Measurements from ENCODE around the gene PXT1. TPM values are rescaled to one million over a fixed set of nuclear protein-coding genes. Genes with fewer than 3 reads are reported as not detected.
"Not testable (repeated sequence)": the region's sequence is repeated elsewhere in the genome, so short reads cannot be mapped to it uniquely, and the experiment has no call there.

Gene PXT1
- total RNA-seq, 6 donors from 2014 or later, result 0.09 to 0.15 TPM; not detected in 4

DNA sequence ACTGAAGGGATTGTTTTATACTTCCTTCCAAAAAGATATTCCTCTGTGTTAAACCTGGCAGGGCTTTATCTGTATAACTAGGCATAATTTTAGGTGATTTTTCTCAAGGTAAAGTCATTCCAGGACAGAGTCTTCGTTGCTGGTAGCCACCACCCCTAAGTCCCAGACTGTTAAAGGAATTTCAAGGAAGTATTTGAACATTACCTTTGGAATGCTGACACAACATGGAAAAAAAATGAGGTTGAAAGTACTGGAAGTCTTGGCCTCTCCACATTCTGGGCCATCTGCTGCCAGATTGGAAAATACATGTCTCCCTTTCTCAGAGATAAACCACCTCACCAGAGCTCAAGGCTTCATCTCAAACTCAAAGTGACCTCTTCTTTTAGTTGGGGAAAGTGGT, 28.2 kb downstream of the PXT1 start:
- ATAC-seq (ENCODE audit: low FRiP score in 2 of 2) (no peak), DNase-seq (no peak)
- Histone ChIP-seq H3K4me3 (no peak overlapping the region), H3K9me3 (peaks cover 0 to 4% (median 0%) of the 10 kb centered on the region in 4 donors), H3K4me1 (no peaks in the 10 kb centered on the region), H3K36me3 (no peaks in the 10 kb centered on the region), H3K27me3 (no peaks in the 10 kb centered on the region), H3K27ac (no peak overlapping the region)
- no peak for TF ChIP-seq POLR2A (IDR thresholded peaks at IDR 0.05)
- TF ChIP-seq, protein P1, sequence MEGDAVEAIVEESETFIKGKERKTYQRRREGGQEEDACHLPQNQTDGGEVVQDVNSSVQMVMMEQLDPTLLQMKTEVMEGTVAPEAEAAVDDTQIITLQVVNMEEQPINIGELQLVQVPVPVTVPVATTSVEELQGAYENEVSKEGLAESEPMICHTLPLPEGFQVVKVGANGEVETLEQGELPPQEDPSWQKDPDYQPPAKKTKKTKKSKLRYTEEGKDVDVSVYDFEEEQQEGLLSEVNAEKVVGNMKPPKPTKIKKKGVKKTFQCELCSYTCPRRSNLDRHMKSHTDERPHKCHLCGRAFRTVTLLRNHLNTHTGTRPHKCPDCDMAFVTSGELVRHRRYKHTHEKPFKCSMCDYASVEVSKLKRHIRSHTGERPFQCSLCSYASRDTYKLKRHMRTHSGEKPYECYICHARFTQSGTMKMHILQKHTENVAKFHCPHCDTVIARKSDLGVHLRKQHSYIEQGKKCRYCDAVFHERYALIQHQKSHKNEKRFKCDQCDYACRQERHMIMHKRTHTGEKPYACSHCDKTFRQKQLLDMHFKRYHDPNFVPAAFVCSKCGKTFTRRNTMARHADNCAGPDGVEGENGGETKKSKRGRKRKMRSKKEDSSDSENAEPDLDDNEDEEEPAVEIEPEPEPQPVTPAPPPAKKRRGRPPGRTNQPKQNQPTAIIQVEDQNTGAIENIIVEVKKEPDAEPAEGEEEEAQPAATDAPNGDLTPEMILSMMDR (IDR thresholded peaks at IDR 0.05), result no peak
- TF ChIP-seq POLR2AphosphoS5 (IDR thresholded peaks at IDR 0.05), result no peak
- TF ChIP-seq EP300 (IDR thresholded peaks at IDR 0.05), result no peak
- 36 to 42% methylated on average over 1 of the region's 1 CpG for WGBS, 2 donors

DNA sequence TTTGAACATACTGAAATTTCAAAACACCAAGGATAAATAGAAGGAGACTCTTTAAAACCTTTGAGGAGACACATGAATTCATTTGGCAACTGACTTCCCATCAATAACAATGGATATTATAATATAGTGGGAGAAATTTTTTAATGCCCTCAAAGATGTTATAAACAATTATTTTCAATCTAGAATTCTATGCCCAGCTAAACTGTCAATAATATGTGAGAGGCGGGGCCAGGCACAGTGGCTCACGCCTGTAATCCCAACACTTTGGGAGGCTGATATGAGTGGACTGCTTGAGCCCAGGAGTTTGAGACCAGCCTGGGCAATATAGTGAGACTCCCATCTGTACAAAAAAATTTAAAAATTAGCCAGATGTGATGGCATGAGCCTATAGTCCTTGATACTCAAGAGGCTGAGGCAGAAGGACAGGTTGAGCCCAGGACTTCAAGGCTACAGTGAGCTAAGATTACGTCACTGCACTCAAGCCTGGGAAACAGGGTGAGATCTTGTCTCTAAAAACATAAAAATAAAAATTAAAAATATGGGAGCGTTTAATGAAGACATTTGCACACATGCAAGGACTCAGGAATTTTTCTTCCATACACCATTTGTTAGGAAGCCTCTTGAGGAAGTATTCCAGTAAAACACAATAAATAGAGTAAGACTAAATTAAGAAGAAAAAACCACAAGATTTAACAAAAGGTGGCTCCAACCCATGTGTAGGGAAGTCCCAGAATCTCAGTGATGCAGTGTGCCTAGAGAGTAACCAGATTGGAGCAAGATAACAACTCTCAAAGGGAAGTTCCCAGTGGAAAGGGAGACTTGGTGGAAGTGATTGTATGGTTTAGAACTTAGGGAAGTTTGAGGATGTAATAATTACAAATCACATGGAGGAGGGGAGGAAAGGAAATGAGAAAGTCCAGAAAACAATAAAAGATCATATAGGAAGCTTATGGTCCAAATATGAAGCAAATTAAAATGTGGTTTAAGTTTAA, 28.9 kb downstream of the PXT1 start:
- 90 to 91% methylated on average over 4 of the region's 4 CpGs for WGBS, 2 donors
- no peak overlapping the region for H3K27ac ChIP-seq
- peaks cover 0 to 4% (median 0%) of the 10 kb centered on the region in 4 donors for H3K9me3 ChIP-seq
- DNase-seq (no peak), ATAC-seq (ENCODE audit: low FRiP score in 2 of 2) (no peak)
- TF ChIP-seq POLR2AphosphoS5 (IDR thresholded peaks at IDR 0.05) (no peak), POLR2A (IDR thresholded peaks at IDR 0.05) (no peak), EP300 (IDR thresholded peaks at IDR 0.05) (no peak)
- TF ChIP-seq, protein P1 (IDR thresholded peaks at IDR 0.05), result no peak
- H3K36me3 ChIP-seq, result no peaks in the 10 kb centered on the region
- H3K27me3 ChIP-seq, result no peaks in the 10 kb centered on the region
- H3K4me3 ChIP-seq, result no peak overlapping the region
- H3K4me1 ChIP-seq, result no peaks in the 10 kb centered on the region

DNA sequence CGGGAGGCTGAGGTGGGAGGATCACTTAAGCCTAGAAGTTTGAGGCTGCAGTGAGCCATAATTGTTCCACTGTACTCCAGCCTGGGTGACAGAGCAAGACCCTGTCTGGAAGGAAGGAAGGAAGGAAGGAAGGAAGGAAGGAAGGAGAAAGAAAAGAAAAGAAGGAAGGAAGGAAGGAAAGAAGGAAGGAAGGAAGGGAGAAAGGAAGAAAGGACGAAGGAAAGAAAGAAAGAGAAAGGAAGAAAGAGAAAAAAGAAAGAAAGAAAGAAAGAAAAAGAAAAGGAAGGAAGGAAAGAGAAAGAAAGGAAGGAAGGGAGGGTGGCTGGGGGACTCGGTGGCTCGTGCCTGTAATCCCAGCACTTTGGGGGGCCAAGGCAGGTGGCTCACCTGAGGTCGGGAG, 32.9 kb downstream of the PXT1 start:
- not testable (repeated sequence) for H3K4me3 ChIP-seq; H3K27ac ChIP-seq; H3K4me1 ChIP-seq; DNase-seq; H3K36me3 ChIP-seq; H3K27me3 ChIP-seq; H3K9me3 ChIP-seq; ATAC-seq (ENCODE audit: low FRiP score in 2 of 2)
- 62 to 69% methylated on average over 5 of the region's 5 CpGs for WGBS, 2 donors

DNA sequence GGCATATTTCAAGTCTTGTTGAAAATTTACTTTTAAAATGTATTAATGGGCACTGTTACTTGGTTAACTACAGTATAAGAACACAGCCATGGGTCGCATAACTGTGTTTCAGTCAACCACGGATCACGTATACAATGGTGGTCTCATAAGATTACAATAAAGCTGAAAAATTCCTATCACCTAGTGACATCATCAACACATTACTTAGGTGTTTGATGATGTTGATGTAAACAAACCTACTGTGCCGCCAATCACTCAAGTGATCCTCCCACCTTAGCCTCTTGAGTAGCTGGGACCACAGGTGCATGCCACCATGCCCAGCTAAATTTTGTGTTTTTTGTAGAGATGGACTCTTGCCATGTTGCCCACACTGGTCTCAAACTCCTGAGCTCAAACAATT, 38.5 kb downstream of the PXT1 start:
- Histone ChIP-seq H3K9me3 (no peaks in the 10 kb centered on the region), H3K27me3 (no peaks in the 10 kb centered on the region), H3K27ac (no peak overlapping the region), H3K4me1 (no peaks in the 10 kb centered on the region), H3K36me3 (no peaks in the 10 kb centered on the region), H3K4me3 (no peak overlapping the region)
- 90% methylated on average over 4 of the region's 4 CpGs for WGBS, 2 donors
- TF ChIP-seq POLR2A (IDR thresholded peaks at IDR 0.05) (no peak), POLR2AphosphoS5 (IDR thresholded peaks at IDR 0.05) (no peak), EP300 (IDR thresholded peaks at IDR 0.05) (no peak)
- TF ChIP-seq, protein P1 (IDR thresholded peaks at IDR 0.05), result no peak
- no peak for ATAC-seq (ENCODE audit: low FRiP score in 2 of 2)
- no peak for DNase-seq

DNA sequence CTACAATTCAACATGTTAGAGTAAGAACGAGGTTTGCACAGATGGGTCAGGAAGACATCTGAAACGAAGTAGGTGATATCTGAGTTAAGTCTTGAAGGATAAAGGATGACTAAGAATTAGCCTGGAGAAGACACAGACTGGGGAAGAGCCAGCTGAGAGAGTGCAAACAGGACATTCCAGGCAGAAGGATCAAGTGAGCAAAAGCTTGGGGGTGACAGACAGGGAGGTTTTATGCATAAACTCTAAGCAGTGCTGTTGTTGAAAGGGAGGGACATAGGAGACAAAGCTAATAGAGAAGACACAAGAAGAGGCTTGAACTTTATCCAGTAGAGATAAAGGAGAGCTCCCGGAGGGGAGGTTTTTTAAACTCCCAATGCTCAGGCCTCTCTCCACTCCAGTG, 40.2 kb downstream of the PXT1 start:
- TF ChIP-seq EP300 (IDR thresholded peaks at IDR 0.05), result no peak
- TF ChIP-seq, protein P1 (IDR thresholded peaks at IDR 0.05), result no peak
- no peak for TF ChIP-seq POLR2AphosphoS5 (IDR thresholded peaks at IDR 0.05)
- TF ChIP-seq POLR2A (IDR thresholded peaks at IDR 0.05), result no peak
- H3K27me3 ChIP-seq, result no peaks in the 10 kb centered on the region
- no peak overlapping the region for H3K27ac ChIP-seq
- H3K4me1 ChIP-seq, result no peaks in the 10 kb centered on the region
- ATAC-seq (ENCODE audit: low FRiP score in 2 of 2) (no peak), DNase-seq (no peak)
- no peaks in the 10 kb centered on the region for H3K36me3 ChIP-seq
- H3K4me3 ChIP-seq, result no peak overlapping the region
- 76 to 78% methylated on average over 3 of the region's 3 CpGs for WGBS, 2 donors
- H3K9me3 ChIP-seq, result no peaks in the 10 kb centered on the region

Data from upper lobe of left lung (tissue), 6 donors.